Prostate gland (tissue), 2 donors: ENCODE data around the gene CTSD. TPM values are rescaled to one million over a fixed set of nuclear protein-coding genes. Genes with fewer than 3 reads are reported as not detected.

Experiments used
- DNase-seq: peaks from one replicate; pipeline ENCODE4 v3.0.0-alpha.2; 2019; ENCODE audit warnings: low spot score
- H3K27ac ChIP-seq, 2 donors: fragments of 200-600 bp; sonication (generic); 2 replicates each; pipeline ENCODE4 v1.5.1; 2017 to 2019
- H3K27me3 ChIP-seq: fragments of 200-600 bp; sonication (generic); replicated peaks from 2 replicates; pipeline ENCODE4 v1.5.1; 2019; ENCODE audit not compliant: insufficient read depth
- H3K36me3 ChIP-seq, 2 donors: fragments of 200-600 bp; sonication (generic); 1 replicate in 1 of 2; 2 replicates in 1 of 2; pipeline versions ENCODE4 v1.5.1 to v1.8.1; 2017 to 2019
- H3K4me1 ChIP-seq: fragments of 200-600 bp; sonication (generic); replicated peaks from 2 replicates; pipeline ENCODE4 v1.5.1; 2019
- H3K4me3 ChIP-seq, 2 donors: fragments of 200-600 bp; sonication (generic); 2 replicates each; pipeline ENCODE4 v1.5.1; 2017 to 2019
- H3K9me3 ChIP-seq: fragments of 200-600 bp; sonication (generic); 2 replicates; pipeline ENCODE4 v1.5.1; 2017
- CTCF ChIP-seq, 4 experiments: fragments of 200-600 bp in 2 of 4; fragments of 450-650 bp in 2 of 4; sonication (generic) in 2 of 4; IDR thresholded peaks; 1 replicate in 3 of 4; 2 replicates in 1 of 4; pipeline ENCODE4 v1.5.1; 2016 to 2019; ENCODE audit warnings: antibody characterized with exemption in 4 of 4, mild to moderate bottlenecking in 2 of 4, moderate library complexity in 2 of 4
- POLR2A ChIP-seq: fragments of 450-650 bp; IDR thresholded peaks from one replicate; pipeline ENCODE4 v1.6.1; 2016; ENCODE audit warnings: antibody characterized with exemption, mild to moderate bottlenecking
- POLR2AphosphoS5 ChIP-seq: sonication (generic); formaldehyde crosslinking; IDR thresholded peaks from one replicate; pipeline ENCODE4 v1.6.1; 2017; ENCODE audit warnings: antibody characterized with exemption
- WGBS: methylation state at CpG from one replicate; pipeline ENCODE4 v1.1.5; 2018; 5-methylcytosine and 5-hydroxymethylcytosine counted together
- intact Hi-C: fragments of 100-400 bp; cut with DNase I; formaldehyde crosslinking; loops from one replicate; pipeline ENCODE4 v1.14.2; 2022
- total RNA-seq, 2 donors: library from RNA; depleted of rRNA; stranded (reverse); fragments of >200 nt; gene quantifications; one replicate each; pipeline ENCODE4 v1.1.0, GENCODE V29; 2016

The CTSD gene
- total RNA-seq, 2 donors from 2014 or later = 497 to 983 TPM

GRCh38 chr11:1756791-1757771 lies 6.6 kb downstream of the CTSD start:
- Histone ChIP-seq H3K4me1 (no peaks in the 10 kb centered on the region), H3K4me3 (no peak overlapping the region), H3K27me3 (no peaks in the 10 kb centered on the region), H3K36me3 (peaks cover 8 to 9% of the 10 kb centered on the region in 2 donors), H3K27ac (no peak overlapping the region), H3K9me3 (no peaks in the 10 kb centered on the region)
- 85% methylated on average over 39 of the region's 41 CpGs for WGBS
- intact Hi-C loops = no loop called here
- DNase-seq = no peak
- TF ChIP-seq POLR2A (no peak), POLR2AphosphoS5 (no peak), CTCF (IDR thresholded peaks at IDR 0.05) (no peak)

- Histone ChIP-seq H3K4me1 (no peaks in the 10 kb centered on the region), H3K36me3 (peaks cover 8 to 9% of the 10 kb centered on the region in 2 donors), H3K4me3 (no peak overlapping the region), H3K27me3 (no peaks in the 10 kb centered on the region), H3K9me3 (no peaks in the 10 kb centered on the region), H3K27ac (no peak overlapping the region)
- WGBS = 49% methylated on average over 13 of the region's 16 CpGs
- peak; percentile 48 for DNase-seq
- intact Hi-C loops = no loop called here
- TF ChIP-seq POLR2AphosphoS5 (no peak), POLR2A (no peak), CTCF (IDR thresholded peaks at IDR 0.05) (no peak)
Observed at GRCh38 chr11:1755692-1756561, 7.8 kb downstream of the CTSD start.

DNA sequence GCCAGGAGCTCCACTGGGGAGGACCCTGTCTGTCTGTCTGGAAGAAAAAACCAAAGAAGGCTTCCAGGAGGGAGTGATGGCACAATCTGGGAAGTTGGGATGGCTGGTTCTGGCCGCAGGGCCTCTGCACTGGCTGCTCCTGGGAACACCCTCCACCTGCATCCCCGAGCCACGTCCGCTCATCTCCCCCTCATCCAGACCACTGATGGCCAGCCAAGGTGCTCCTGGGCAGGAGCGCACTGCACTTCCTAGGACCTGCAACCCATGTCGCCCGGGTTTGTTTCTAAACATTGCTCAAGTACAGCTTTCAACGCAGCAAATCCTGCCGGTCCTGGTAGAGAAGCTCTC lies 8.4 kb downstream of the CTSD start:
- no peak overlapping the region for H3K4me3 ChIP-seq
- peaks cover 8 to 9% of the 10 kb centered on the region in 2 donors for H3K36me3 ChIP-seq
- DNase-seq = no peak
- H3K9me3 ChIP-seq = no peaks in the 10 kb centered on the region
- TF ChIP-seq CTCF (IDR thresholded peaks at IDR 0.05) (no peak), POLR2AphosphoS5 (no peak)
- no peaks in the 10 kb centered on the region for H3K4me1 ChIP-seq
- H3K27me3 ChIP-seq = no peaks in the 10 kb centered on the region
- WGBS = 62% methylated on average over 9 of the region's 9 CpGs
- intact Hi-C loops = no loop called here
- no peak overlapping the region for H3K27ac ChIP-seq

GRCh38 chr11:1754376-1755150 lies 9.2 kb downstream of the CTSD start:
- TF ChIP-seq POLR2AphosphoS5 (no peak), POLR2A (no peak), CTCF (IDR thresholded peaks at IDR 0.05) (no peak)
- H3K9me3 ChIP-seq = no peaks in the 10 kb centered on the region
- H3K27me3 ChIP-seq = no peaks in the 10 kb centered on the region
- H3K27ac ChIP-seq = no peak overlapping the region
- H3K4me1 ChIP-seq = no peaks in the 10 kb centered on the region
- intact Hi-C loops = no loop called here
- 94% methylated on average over 8 of the region's 8 CpGs for WGBS
- H3K4me3 ChIP-seq = no peak overlapping the region
- peaks cover 8 to 9% of the 10 kb centered on the region in 2 donors for H3K36me3 ChIP-seq
- no peak for DNase-seq
